GM12878 (cell line): Measurements from ENCODE around the gene ATG5.
A peak's percentile ranks its signal among the peaks of the same experiment; 100 is the strongest.

Experiments used
- ASH2L ChIP-seq: fragments of 300-600, 200-600 bp; sonication (generic); IDR thresholded peaks from 2 replicates; pipeline ENCODE4 v1.6.1; 2017; ENCODE audit warnings: low read depth, mild to moderate bottlenecking, borderline replicate concordance
- EP300 ChIP-seq, 2 experiments: fragments of 150-350 bp in 1 of 2; IDR thresholded peaks; 2 replicates each; pipeline ENCODE4 v1.6.1; 2011 to 2012; ENCODE audit warnings: low read depth in 2 of 2, low read length in 2 of 2, borderline replicate concordance in 1 of 2, improper control_type of control experiment in 1 of 2, inconsistent platforms in 1 of 2; ENCODE audit not compliant: control insufficient read depth in 1 of 2
- EZH2 ChIP-seq: IDR thresholded peaks from 2 replicates; pipeline ENCODE4 v1.6.1; 2012; ENCODE audit warnings: low read depth, mild to moderate bottlenecking, control low read depth, inconsistent platforms, low read length, borderline replicate concordance; ENCODE audit not compliant: control insufficient read depth
- HDAC6 ChIP-seq: fragments of 200-600 bp; sonication (generic); IDR thresholded peaks from one replicate; pipeline ENCODE4 v1.8.0; 2017; ENCODE audit warnings: antibody characterized with exemption; ENCODE audit not compliant: unreplicated experiment
- JUND ChIP-seq: IDR thresholded peaks from 2 replicates; pipeline ENCODE4 v1.6.1; 2012; ENCODE audit warnings: low read depth, mild to moderate bottlenecking, low read length, improper control_type of control experiment, moderate library complexity
- MYC ChIP-seq: IDR thresholded peaks from 2 replicates; pipeline ENCODE4 v1.6.1; 2011; ENCODE audit warnings: mild to moderate bottlenecking, low read length, moderate library complexity, inconsistent platforms; ENCODE audit not compliant: insufficient read depth, insufficient replicate concordance, insufficient read length, severe bottlenecking
- NR2C2 ChIP-seq: IDR thresholded peaks from 2 replicates; pipeline ENCODE4 v1.6.1; 2011; ENCODE audit warnings: borderline replicate concordance, low read depth; ENCODE audit not compliant: control insufficient read depth, insufficient read length
- POLR2AphosphoS5 ChIP-seq: IDR thresholded peaks from 2 replicates; pipeline ENCODE4 v1.6.1; 2011; ENCODE audit warnings: mild to moderate bottlenecking, low read length, inconsistent platforms
- TF ChIP-seq, protein P1 (sequence below): IDR thresholded peaks from 2 replicates; pipeline ENCODE4 v1.6.1; 2012; ENCODE audit warnings: mild to moderate bottlenecking, low read depth, low read length
- TF ChIP-seq, protein P2 (sequence below), 3 experiments: IDR thresholded peaks in 2 of 3; conservative IDR thresholded peaks in 1 of 3; 2 replicates each; pipeline ENCODE4 v1.5.1; 2011; ENCODE audit warnings: low read depth in 3 of 3, low read length in 3 of 3, mild to moderate bottlenecking in 3 of 3, control low read depth in 2 of 3, moderate library complexity in 2 of 3, inconsistent platforms in 1 of 3, mixed read lengths in 1 of 3; ENCODE audit not compliant: control insufficient read depth in 2 of 3, insufficient read depth in 1 of 3; ENCODE audit errors: extremely low read depth in 1 of 3

DNA sequence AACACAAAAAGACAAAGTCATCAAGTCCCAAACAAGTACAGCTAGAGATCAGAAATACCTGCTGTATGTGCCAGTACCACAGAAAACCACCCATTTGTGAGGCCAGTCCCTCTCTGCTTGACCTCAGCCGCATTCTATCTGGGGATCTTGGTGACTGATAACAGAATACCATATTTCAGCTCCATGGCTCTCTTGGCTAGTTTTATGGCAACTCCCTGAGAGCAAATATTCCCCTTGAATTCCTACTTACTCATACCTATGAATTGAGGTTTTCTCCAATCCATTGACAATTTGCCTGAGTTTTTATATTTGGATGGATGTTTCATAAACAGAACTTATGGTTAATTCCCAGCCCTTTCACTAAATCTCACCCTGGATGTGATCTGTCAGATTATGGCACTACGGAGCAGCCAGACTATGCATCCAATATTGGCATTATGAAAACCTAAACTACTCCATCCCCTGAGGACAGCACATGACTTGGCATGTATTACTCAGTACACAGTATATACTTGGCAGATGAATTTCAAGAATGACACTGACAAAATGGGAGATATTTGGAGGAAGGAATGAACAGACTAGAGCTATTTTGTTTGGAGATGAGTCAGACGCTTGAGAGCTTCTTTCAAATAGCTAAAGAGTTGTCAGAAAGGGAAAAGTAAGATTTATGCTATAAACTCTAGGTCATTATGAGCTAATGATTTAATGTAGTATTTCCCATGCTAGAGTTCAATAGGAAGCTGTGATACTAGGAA, 143.7 kb downstream of the ATG5 start:
- TF ChIP-seq EZH2 (no peak), NR2C2 (no peak), MYC (no peak), HDAC6 (no peak), ASH2L (no peak), POLR2AphosphoS5 (peak; percentile 9; the same call in 1 of the 2 replicates), EP300 (IDR thresholded peaks at IDR 0.05; ENCODE audit: borderline replicate concordance in 1 of 2, control insufficient read depth in 1 of 2, low read depth in 2 of 2, low read length in 2 of 2) (no peak), JUND (no peak)
- TF ChIP-seq, protein P1, sequence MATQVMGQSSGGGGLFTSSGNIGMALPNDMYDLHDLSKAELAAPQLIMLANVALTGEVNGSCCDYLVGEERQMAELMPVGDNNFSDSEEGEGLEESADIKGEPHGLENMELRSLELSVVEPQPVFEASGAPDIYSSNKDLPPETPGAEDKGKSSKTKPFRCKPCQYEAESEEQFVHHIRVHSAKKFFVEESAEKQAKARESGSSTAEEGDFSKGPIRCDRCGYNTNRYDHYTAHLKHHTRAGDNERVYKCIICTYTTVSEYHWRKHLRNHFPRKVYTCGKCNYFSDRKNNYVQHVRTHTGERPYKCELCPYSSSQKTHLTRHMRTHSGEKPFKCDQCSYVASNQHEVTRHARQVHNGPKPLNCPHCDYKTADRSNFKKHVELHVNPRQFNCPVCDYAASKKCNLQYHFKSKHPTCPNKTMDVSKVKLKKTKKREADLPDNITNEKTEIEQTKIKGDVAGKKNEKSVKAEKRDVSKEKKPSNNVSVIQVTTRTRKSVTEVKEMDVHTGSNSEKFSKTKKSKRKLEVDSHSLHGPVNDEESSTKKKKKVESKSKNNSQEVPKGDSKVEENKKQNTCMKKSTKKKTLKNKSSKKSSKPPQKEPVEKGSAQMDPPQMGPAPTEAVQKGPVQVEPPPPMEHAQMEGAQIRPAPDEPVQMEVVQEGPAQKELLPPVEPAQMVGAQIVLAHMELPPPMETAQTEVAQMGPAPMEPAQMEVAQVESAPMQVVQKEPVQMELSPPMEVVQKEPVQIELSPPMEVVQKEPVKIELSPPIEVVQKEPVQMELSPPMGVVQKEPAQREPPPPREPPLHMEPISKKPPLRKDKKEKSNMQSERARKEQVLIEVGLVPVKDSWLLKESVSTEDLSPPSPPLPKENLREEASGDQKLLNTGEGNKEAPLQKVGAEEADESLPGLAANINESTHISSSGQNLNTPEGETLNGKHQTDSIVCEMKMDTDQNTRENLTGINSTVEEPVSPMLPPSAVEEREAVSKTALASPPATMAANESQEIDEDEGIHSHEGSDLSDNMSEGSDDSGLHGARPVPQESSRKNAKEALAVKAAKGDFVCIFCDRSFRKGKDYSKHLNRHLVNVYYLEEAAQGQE = no peak
- TF ChIP-seq, protein P2, sequence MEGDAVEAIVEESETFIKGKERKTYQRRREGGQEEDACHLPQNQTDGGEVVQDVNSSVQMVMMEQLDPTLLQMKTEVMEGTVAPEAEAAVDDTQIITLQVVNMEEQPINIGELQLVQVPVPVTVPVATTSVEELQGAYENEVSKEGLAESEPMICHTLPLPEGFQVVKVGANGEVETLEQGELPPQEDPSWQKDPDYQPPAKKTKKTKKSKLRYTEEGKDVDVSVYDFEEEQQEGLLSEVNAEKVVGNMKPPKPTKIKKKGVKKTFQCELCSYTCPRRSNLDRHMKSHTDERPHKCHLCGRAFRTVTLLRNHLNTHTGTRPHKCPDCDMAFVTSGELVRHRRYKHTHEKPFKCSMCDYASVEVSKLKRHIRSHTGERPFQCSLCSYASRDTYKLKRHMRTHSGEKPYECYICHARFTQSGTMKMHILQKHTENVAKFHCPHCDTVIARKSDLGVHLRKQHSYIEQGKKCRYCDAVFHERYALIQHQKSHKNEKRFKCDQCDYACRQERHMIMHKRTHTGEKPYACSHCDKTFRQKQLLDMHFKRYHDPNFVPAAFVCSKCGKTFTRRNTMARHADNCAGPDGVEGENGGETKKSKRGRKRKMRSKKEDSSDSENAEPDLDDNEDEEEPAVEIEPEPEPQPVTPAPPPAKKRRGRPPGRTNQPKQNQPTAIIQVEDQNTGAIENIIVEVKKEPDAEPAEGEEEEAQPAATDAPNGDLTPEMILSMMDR (IDR thresholded peaks at IDR 0.05 in 2 of 3, conservative IDR thresholded peaks at IDR 0.05 in 1 of 3; ENCODE audit: control insufficient read depth in 2 of 3, extremely low read depth in 1 of 3, insufficient read depth in 1 of 3, low read depth in 3 of 3, low read length in 3 of 3) = no peak
